ENCODE data around the gene NUS1. TPM values are rescaled to one million over a fixed set of nuclear protein-coding genes. Genes with fewer than 3 reads are reported as not detected.
"Not testable (repeated sequence)": the region's sequence is repeated elsewhere in the genome, so short reads cannot be mapped to it uniquely, and the experiment has no call there.

NUS1 gene
- total RNA-seq, 3 donors from 2014 or later = 15.8 to 22.9 (median 20.6) TPM

- Histone ChIP-seq H3K4me3 (no peak overlapping the region), H3K36me3 (no peaks in the 10 kb centered on the region), H3K9me3 (peaks cover 0 to 12% of the 10 kb centered on the region in 2 donors), H3K27ac (no peak overlapping the region), H3K27me3 (no peaks in the 10 kb centered on the region), H3K4me1 (no peaks in the 10 kb centered on the region)
- intact Hi-C loops (cut with DNase I; ENCODE audit: low total_unique reads) = no loop called here
- TF ChIP-seq POLR2A (IDR thresholded peaks at IDR 0.05) = no peak
- no peak for TF ChIP-seq POLR2AphosphoS5 (IDR thresholded peaks at IDR 0.05)
- TF ChIP-seq CTCF (IDR thresholded peaks at IDR 0.05) = no peak
- DNase-seq (ENCODE audit: low spot score in 2 of 2) = no peak
Observed at GRCh38 chr6:117653949-117654348, 21.3 kb upstream of the NUS1 start.

- TF ChIP-seq POLR2A (IDR thresholded peaks at IDR 0.05) (no peak), CTCF (IDR thresholded peaks at IDR 0.05) (no peak), POLR2AphosphoS5 (IDR thresholded peaks at IDR 0.05) (no peak)
- Histone ChIP-seq H3K4me3 (no peak overlapping the region), H3K4me1 (no peaks in the 10 kb centered on the region), H3K27me3 (no peaks in the 10 kb centered on the region), H3K36me3 (no peaks in the 10 kb centered on the region), H3K9me3 (peaks cover 0 to 3% of the 10 kb centered on the region in 2 donors), H3K27ac (no peak overlapping the region)
- no peak for DNase-seq (ENCODE audit: low spot score in 2 of 2)
- intact Hi-C loops (cut with DNase I; ENCODE audit: low total_unique reads) = no loop called here
Observed at GRCh38 chr6:117655380-117655779, 19.9 kb upstream of the NUS1 start.

- Histone ChIP-seq H3K27me3 (no peaks in the 10 kb centered on the region), H3K27ac (no peak overlapping the region), H3K36me3 (no peaks in the 10 kb centered on the region), H3K9me3 (no peaks in the 10 kb centered on the region), H3K4me3 (no peak overlapping the region), H3K4me1 (no peaks in the 10 kb centered on the region)
- intact Hi-C loops (cut with DNase I; ENCODE audit: low total_unique reads) = no loop called here
- TF ChIP-seq CTCF (IDR thresholded peaks at IDR 0.05) (no peak), POLR2A (IDR thresholded peaks at IDR 0.05) (no peak), POLR2AphosphoS5 (IDR thresholded peaks at IDR 0.05) (no peak)
- DNase-seq (ENCODE audit: low spot score in 2 of 2) = no peak
Observed at GRCh38 chr6:117666881-117667280, 8.4 kb upstream of the NUS1 start.

- intact Hi-C loops (cut with DNase I; ENCODE audit: low total_unique reads) = no loop called here
- DNase-seq (ENCODE audit: low spot score in 2 of 2) = no peak
- no peaks in the 10 kb centered on the region for H3K27me3 ChIP-seq
- H3K27ac ChIP-seq = no peak overlapping the region
- H3K4me3 ChIP-seq = no peak overlapping the region
- TF ChIP-seq CTCF (IDR thresholded peaks at IDR 0.05) (no peak), POLR2AphosphoS5 (IDR thresholded peaks at IDR 0.05) (no peak), POLR2A (IDR thresholded peaks at IDR 0.05) (no peak)
- H3K9me3 ChIP-seq = no peaks in the 10 kb centered on the region
- H3K36me3 ChIP-seq = no peaks in the 10 kb centered on the region
- H3K4me1 ChIP-seq = no peaks in the 10 kb centered on the region
Observed at GRCh38 chr6:117668736-117669135, 6.5 kb upstream of the NUS1 start.

- no peak for DNase-seq (ENCODE audit: low spot score in 2 of 2)
- no peak for TF ChIP-seq CTCF (IDR thresholded peaks at IDR 0.05)
- Histone ChIP-seq H3K4me1 (peaks cover 0 to 6% of the 10 kb centered on the region in 2 donors), H3K4me3 (peak overlapping the region; percentile 71 to 78 (median 73)), H3K9me3 (no peaks in the 10 kb centered on the region), H3K27me3 (no peaks in the 10 kb centered on the region), H3K27ac (peak overlapping the region; percentile 85 to 86), H3K36me3 (no peaks in the 10 kb centered on the region)
- intact Hi-C loops (cut with DNase I; ENCODE audit: low total_unique reads) = no loop called here
Observed at GRCh38 chr6:117674503-117674902, 766 bp upstream of the NUS1 start.

GRCh38 chr6:117675658-117676301 is 511 bp downstream of the NUS1 start:
- H3K4me1 ChIP-seq; H3K9me3 ChIP-seq; DNase-seq (ENCODE audit: low spot score in 2 of 2); H3K27me3 ChIP-seq; intact Hi-C loops (cut with DNase I; ENCODE audit: low total_unique reads); H3K36me3 ChIP-seq: not testable (repeated sequence)
- Histone ChIP-seq H3K4me3 (peak overlapping the region; percentile 71 to 78 (median 73)), H3K27ac (peak overlapping the region; percentile 85 to 86)

Data from breast epithelium (tissue), 4 donors.